T-helper 1 cell treated with Interleukin-12 subunit alpha and Interleukin-12 subunit beta and Interleukin-4 antibody, amounts not matched to agents 30 ng/mL and 1 ng/mL, for 36 hours (primary cell): ENCODE results near the gene NT5DC2. TPM values are rescaled to one million over a fixed set of nuclear protein-coding genes. Genes with fewer than 3 reads are reported as not detected.

ENCODE experiments used
- intact Hi-C: fragments of 100-400 bp; cut with micrococcal nuclease; formaldehyde crosslinking; loops from one replicate; pipeline ENCODE4 v1.15.1; 2024
- total RNA-seq: library from RNA; stranded (reverse); gene quantifications from 2 replicates; pipeline ENCODE4 v1.2.3, GENCODE V29; 2022

Gene NT5DC2
- total RNA-seq, 1 donor from 2014 or later = 14.3 TPM

GRCh38 chr3:52490035-52490938 is 43.4 kb downstream of the NT5DC2 start:
- intact Hi-C loops = no loop called here

DNA sequence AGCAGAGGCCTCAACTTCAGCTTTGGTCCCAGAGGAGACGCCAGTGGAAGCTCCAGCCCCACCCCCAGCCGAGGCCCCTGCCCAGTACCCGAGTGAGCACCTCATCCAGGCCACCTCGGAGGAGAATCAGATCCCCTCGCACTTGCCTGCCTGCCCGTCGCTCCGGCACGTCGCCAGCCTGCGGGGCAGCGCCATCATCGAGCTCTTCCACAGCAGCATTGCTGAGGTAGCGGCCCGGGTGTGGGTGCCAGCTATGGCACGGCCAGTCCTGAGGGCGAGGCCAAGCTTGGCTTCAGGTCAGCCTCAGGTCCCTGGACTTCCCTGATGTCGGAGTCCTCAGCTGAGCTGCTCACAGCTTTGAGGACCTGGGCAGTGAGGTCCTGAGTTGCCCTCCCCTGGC is 44.2 kb downstream of the NT5DC2 start:
- intact Hi-C loops = no loop called here

DNA sequence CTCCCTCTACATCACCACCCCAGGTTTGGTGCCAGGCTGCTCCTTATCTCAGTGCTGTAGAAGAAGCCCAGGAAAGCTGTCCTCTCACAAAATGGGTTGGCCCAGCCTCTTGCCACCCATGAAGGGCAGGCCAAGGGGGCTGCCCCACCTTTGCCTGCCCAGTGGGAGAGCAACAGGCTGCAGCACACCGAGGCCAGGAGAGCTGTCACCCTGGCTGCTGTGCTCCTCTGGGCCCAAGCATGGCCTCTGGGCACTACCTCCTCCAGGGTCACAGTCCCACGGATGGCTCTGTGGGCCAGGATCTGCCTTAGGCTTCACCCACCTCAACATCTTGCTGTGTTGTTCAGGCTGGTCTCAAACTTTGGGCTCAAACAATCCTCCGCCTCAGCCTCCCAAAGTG is 44.9 kb downstream of the NT5DC2 start:
- intact Hi-C loops = no loop called here

GRCh38 chr3:52487788-52488691 is 45.6 kb downstream of the NT5DC2 start:
- intact Hi-C loops = no loop called here

DNA sequence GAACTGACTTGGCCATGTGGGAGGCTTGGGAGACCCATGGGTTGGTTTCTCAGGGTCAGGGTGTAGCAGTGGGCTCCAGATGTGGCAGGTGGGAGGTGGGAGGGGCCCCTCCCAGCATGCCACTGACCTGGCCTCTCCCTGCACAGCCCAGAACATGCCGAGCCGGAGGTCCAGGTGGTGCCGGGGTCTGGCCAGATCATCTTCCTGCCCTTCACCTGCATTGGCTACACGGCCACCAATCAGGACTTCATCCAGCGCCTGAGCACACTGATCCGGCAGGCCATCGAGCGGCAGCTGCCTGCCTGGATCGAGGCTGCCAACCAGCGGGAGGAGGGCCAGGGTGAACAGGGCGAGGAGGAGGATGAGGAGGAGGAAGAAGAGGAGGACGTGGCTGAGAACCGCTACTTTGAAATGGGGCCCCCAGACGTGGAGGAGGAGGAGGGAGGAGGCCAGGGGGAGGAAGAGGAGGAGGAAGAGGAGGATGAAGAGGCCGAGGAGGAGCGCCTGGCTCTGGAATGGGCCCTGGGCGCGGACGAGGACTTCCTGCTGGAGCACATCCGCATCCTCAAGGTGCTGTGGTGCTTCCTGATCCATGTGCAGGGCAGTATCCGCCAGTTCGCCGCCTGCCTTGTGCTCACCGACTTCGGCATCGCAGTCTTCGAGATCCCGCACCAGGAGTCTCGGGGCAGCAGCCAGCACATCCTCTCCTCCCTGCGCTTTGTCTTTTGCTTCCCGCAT is 46.4 kb downstream of the NT5DC2 start:
- intact Hi-C loops = no loop called here

DNA sequence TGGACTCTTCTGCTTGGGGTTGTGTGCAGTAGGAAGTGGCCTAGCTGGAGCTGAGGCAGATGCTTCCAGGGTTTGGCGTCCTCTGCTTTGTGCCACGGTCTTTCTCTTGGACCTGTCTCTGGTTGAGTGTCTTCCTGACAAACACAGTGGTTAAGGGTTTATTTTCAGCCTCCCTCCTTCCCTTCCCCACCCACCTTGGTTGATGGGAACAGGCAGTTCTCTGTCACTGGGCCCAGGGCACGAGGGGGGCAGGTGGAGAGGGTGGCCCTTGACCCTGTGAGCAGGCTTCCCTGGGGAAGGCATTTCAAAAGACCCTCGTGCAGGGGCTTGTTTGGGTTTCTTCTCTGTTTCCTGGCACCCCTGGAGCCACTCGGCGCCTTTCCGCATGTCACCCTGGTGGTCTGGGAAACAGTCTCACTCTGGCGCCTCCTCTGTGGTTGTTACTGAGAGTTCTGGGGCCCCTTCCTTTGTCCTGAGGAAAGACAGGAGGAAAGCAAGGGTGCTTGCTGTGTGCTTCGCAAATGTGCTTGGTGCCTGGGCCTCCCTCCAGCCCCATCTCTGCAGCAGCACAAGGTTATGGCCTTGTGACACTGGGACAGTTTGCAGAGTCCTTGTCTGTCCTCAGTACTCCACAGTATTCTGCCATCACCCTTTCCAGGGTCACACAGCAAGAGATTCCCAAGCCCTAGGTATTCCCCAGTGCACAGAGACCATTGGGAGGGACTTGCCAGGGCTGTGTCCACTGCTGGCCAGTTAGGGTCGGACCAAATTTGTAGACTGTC is 48.8 kb downstream of the NT5DC2 start:
- intact Hi-C loops = no loop called here

DNA sequence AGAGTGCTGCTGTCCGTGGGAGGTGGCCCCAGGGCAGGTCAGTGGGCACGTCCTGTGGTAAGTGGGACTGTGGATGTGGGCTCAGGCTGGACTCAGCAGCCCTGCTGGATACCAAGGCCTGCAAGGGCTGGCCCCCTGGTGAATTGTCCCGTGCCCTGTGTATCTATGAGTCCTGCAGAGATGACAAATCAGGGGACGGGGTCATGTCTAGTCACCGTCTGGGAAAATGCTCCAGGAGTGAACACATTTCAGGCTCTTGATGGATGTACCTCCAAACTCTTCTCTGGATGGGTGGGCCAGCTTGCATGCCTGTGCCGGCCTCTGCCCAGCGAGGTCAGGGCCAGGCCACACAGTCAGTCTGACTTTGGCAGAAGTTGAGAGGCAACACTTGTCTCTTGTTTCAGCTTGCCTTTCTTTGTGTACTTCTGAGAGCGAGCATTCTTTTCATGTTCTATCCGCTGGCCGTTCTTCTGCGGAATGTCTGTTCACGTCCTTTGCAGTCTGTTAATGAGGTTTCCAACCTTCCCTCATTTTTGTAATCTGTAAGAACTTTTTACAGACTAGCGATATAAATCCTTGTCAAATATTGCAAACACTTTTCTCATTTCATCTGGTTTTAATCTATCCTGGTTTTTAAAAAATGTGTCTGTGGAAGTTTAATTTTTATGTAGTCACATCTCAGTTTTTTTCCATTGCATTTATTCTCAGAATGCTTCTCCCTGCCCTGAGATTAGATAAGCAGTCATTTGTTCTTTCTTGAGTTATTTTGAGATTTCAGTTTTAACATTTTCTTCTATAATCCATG is 49.9 kb downstream of the NT5DC2 start:
- intact Hi-C loops = no loop called here

- intact Hi-C loops = no loop called here
These were observed 50.6 kb downstream of the NT5DC2 start for GRCh38 chr3:52483081-52483480.

- intact Hi-C loops = no loop called here
These were observed 51.7 kb downstream of the NT5DC2 start for GRCh38 chr3:52481819-52482521.

- intact Hi-C loops = no loop called here
These were observed 52.6 kb downstream of the NT5DC2 start for GRCh38 chr3:52480768-52481715.

GRCh38 chr3:52479877-52480575 is 53.6 kb downstream of the NT5DC2 start:
- intact Hi-C loops = no loop called here

DNA sequence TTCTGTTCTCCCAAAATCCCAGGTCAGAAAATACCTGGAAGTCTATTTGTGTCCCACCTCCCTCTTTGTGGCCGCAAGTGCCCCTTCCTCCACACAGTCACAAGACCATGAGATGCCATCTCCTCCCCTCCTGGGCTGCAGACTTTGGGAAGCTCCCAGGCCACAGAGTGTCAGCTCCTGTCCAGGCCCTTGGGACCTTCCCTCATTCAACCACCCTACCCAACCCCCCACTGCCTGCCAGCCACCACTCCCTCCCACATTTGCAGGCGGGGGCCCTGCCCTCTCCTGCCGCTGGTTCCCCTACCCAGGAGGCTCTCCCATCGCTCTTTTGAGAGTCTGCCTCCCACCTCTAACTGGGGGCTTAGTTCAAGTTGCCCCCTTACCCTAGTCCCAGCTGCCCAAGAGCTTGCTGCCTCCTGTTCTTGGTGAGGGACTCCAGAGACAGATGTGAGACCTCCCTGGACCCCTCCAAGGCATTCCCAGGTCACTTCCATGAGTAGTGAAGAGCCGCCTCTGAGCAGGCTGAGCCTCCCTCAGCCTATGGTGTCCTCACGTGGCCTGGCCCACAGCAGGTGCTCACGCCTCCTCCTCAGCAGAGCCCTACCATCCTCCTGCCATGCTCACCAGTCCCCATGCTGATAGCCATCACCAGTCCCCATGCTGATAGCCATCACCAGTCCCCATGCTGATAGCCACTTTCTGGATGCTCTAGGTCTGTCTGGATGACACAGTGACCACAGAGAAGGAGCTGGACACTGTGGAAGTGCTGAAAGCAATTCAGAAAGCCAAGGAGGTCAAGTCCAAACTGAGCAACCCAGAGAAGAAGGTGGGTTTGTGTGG is 54.4 kb downstream of the NT5DC2 start:
- intact Hi-C loops = no loop called here

GRCh38 chr3:52477796-52478095 is 55.9 kb downstream of the NT5DC2 start:
- intact Hi-C loops = no loop called here

GRCh38 chr3:52477076-52477795 is 56.4 kb downstream of the NT5DC2 start:
- intact Hi-C loops = no loop called here
